ENCODE measurements around the gene SBK3.

- TF ChIP-seq CTCF (IDR thresholded peaks at IDR 0.05 in 2 of 3, conservative IDR thresholded peaks at IDR 0.05 in 1 of 3; ENCODE audit: borderline replicate concordance in 1 of 3, insufficient read depth in 1 of 3, low read depth in 2 of 3, low read length in 2 of 3) (no peak), ZNF274 (IDR thresholded peaks at IDR 0.05; ENCODE audit: low read depth, low read length) (no peak), POLR2A (IDR thresholded peaks at IDR 0.05; ENCODE audit: borderline replicate concordance, extremely low read depth, insufficient read depth, insufficient read length) (no peak), POLR2AphosphoS5 (IDR thresholded peaks at IDR 0.05; ENCODE audit: low read depth, low read length) (no peak), EZH2 (IDR thresholded peaks at IDR 0.05) (no peak), YY1 (IDR thresholded peaks at IDR 0.05; ENCODE audit: extremely low read depth, insufficient replicate concordance, low read depth, low read length) (no peak), SP1 (IDR thresholded peaks at IDR 0.05; ENCODE audit: low read depth) (no peak), MAX (IDR thresholded peaks at IDR 0.05) (no peak), FOSL1 (IDR thresholded peaks at IDR 0.05; ENCODE audit: low read depth) (no peak), CEBPB (IDR thresholded peaks at IDR 0.05; ENCODE audit: low read depth) (no peak), ATF3 (IDR thresholded peaks at IDR 0.05) (no peak), SRF (IDR thresholded peaks at IDR 0.05; ENCODE audit: low read depth) (no peak)
Measured at GRCh38 chr19:55519451-55520311, 25.7 kb downstream of the SBK3 start.

Data from HCT116 (cell line).